Mucosa of rectum (tissue), 2 donors: ENCODE results near the gene ACOXL.

Experiments used
- H3K27ac ChIP-seq, 2 donors: one replicate each; pipeline ENCODE4 v1.7.0; 2013; ENCODE audit warnings: inconsistent platforms in 2 of 2, low read depth in 2 of 2, low read length in 2 of 2
- H3K27me3 ChIP-seq, 2 donors: one replicate each; pipeline ENCODE4 v1.7.0; 2013; ENCODE audit warnings: low read length in 2 of 2; ENCODE audit not compliant: control insufficient read depth in 2 of 2, insufficient read depth in 2 of 2
- H3K36me3 ChIP-seq, 2 donors: one replicate each; pipeline ENCODE4 v1.7.0; 2013; ENCODE audit warnings: low read length in 2 of 2; ENCODE audit not compliant: control insufficient read depth in 2 of 2, insufficient read depth in 2 of 2
- H3K4me1 ChIP-seq, 2 donors: one replicate each; pipeline ENCODE4 v1.7.0; 2013; ENCODE audit warnings: low read length in 2 of 2, mild to moderate bottlenecking in 1 of 2; ENCODE audit not compliant: control insufficient read depth in 2 of 2, insufficient read depth in 2 of 2
- H3K4me3 ChIP-seq, 2 donors: one replicate each; pipeline ENCODE4 v1.7.0; 2013; ENCODE audit warnings: low read length in 2 of 2
- H3K9ac ChIP-seq, 2 donors: one replicate each; pipeline ENCODE4 v1.7.0; 2013; ENCODE audit warnings: low read length in 2 of 2, low read depth in 1 of 2, mild to moderate bottlenecking in 1 of 2
- H3K9me3 ChIP-seq, 2 donors: one replicate each; pipeline ENCODE4 v1.7.0; 2013; ENCODE audit warnings: low read length in 2 of 2; ENCODE audit not compliant: control insufficient read depth in 2 of 2
- donor health status: healthy.
- donor health status: Normal muscosa, but diverticular disease.

ACOXL gene

GRCh38 chr2:110878150-110878549, 145.8 kb downstream of the ACOXL start:
- Histone ChIP-seq H3K9me3 (no peaks in the 10 kb centered on the region), H3K27me3 (no peaks in the 10 kb centered on the region), H3K4me1 (no peaks in the 10 kb centered on the region), H3K27ac (no peak overlapping the region), H3K36me3 (no peaks in the 10 kb centered on the region), H3K9ac (no peak overlapping the region), H3K4me3 (no peak overlapping the region)

GRCh38 chr2:110881908-110882307, 149.5 kb downstream of the ACOXL start:
- H3K36me3 ChIP-seq = no peaks in the 10 kb centered on the region
- H3K27ac ChIP-seq = no peak overlapping the region
- no peak overlapping the region for H3K9ac ChIP-seq
- no peaks in the 10 kb centered on the region for H3K27me3 ChIP-seq
- H3K4me3 ChIP-seq = no peak overlapping the region
- no peaks in the 10 kb centered on the region for H3K9me3 ChIP-seq
- H3K4me1 ChIP-seq = no peaks in the 10 kb centered on the region

GRCh38 chr2:110883406-110883805, 151.0 kb downstream of the ACOXL start:
- H3K4me3 ChIP-seq = no peak overlapping the region
- no peaks in the 10 kb centered on the region for H3K9me3 ChIP-seq
- no peak overlapping the region for H3K27ac ChIP-seq
- no peak overlapping the region for H3K9ac ChIP-seq
- H3K27me3 ChIP-seq = no peaks in the 10 kb centered on the region
- no peaks in the 10 kb centered on the region for H3K36me3 ChIP-seq
- H3K4me1 ChIP-seq = no peaks in the 10 kb centered on the region

GRCh38 chr2:110885256-110885655, 152.9 kb downstream of the ACOXL start:
- Histone ChIP-seq H3K27me3 (no peaks in the 10 kb centered on the region), H3K27ac (no peak overlapping the region), H3K9me3 (no peaks in the 10 kb centered on the region), H3K36me3 (no peaks in the 10 kb centered on the region), H3K4me1 (no peaks in the 10 kb centered on the region), H3K9ac (no peak overlapping the region), H3K4me3 (no peak overlapping the region)

- H3K9ac ChIP-seq = no peak overlapping the region
- H3K27ac ChIP-seq = no peak overlapping the region
- H3K36me3 ChIP-seq = no peaks in the 10 kb centered on the region
- H3K4me1 ChIP-seq = no peaks in the 10 kb centered on the region
- no peak overlapping the region for H3K4me3 ChIP-seq
- no peaks in the 10 kb centered on the region for H3K27me3 ChIP-seq
- H3K9me3 ChIP-seq = no peaks in the 10 kb centered on the region
These were observed 154.6 kb downstream of the ACOXL start for GRCh38 chr2:110886826-110887573.

DNA sequence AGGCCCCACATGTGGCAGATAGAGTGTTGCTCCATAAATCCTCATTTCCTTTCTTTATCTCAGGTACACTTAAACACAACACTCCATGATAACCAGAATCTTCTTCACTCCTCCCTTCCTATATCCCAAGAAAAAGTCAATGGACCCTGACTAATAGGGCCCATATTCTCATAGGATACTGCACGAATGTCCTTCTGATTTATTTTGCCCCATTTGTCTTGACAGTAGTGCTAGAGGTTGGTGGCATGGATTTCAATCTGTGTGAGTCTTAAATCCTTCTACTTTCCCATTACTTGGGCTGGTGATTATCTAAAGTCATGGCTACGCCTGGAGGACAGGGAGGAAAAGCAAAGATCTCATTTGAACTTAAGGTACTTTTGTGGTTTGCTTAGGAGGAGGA, 156.0 kb downstream of the ACOXL start:
- Histone ChIP-seq H3K27me3 (no peaks in the 10 kb centered on the region), H3K9me3 (no peaks in the 10 kb centered on the region), H3K36me3 (no peaks in the 10 kb centered on the region), H3K9ac (no peak overlapping the region), H3K4me1 (no peaks in the 10 kb centered on the region), H3K27ac (no peak overlapping the region), H3K4me3 (no peak overlapping the region)

DNA sequence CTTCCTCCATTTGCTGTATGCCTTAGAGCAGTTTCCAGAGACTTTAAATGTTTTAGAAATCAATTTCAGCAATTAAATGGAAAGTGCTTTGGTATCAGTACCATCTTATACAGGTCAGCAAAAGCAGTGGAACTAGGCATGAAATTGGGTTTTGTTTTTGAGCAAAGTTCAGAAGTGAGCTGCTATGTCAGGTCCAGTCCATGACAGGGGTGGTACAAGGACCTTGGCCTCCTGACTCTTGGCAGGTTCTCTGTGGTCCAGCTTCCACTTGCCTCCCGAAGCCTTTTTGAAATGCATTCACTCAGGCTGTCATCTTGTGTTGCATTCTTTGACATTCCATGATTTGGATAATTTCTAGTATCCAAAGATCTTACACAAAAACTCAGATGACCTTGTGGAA, 159.3 kb downstream of the ACOXL start:
- no peaks in the 10 kb centered on the region for H3K4me1 ChIP-seq
- H3K9ac ChIP-seq = no peak overlapping the region
- H3K4me3 ChIP-seq = no peak overlapping the region
- no peaks in the 10 kb centered on the region for H3K36me3 ChIP-seq
- H3K27me3 ChIP-seq = peaks cover 0 to 3% of the 10 kb centered on the region in 2 donors
- H3K9me3 ChIP-seq = no peaks in the 10 kb centered on the region
- H3K27ac ChIP-seq = no peak overlapping the region

GRCh38 chr2:110896226-110896625, 163.9 kb downstream of the ACOXL start:
- H3K4me1 ChIP-seq = no peaks in the 10 kb centered on the region
- no peak overlapping the region for H3K4me3 ChIP-seq
- no peaks in the 10 kb centered on the region for H3K36me3 ChIP-seq
- H3K9ac ChIP-seq = no peak overlapping the region
- H3K27ac ChIP-seq = no peak overlapping the region
- H3K9me3 ChIP-seq = no peaks in the 10 kb centered on the region
- H3K27me3 ChIP-seq = peaks cover 0 to 3% of the 10 kb centered on the region in 2 donors

DNA sequence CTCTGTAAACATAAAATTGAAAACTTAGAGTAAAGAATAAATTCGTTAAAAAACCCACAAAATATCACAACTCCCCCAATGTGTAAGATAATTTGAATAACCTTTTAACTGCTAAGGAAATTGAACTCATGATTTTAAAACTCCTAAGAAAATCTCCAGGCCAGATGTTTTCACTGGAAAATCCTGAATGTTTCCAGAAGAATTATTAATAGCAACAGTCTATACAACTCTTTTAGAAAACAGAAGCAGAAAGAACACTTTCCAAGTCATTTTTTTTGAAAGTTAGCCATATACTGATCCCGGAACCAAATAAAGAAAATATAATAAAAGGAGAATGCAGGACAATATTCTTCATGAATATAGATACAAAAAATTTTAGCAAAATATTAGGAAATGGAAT, 165.6 kb downstream of the ACOXL start:
- Histone ChIP-seq H3K9me3 (no peaks in the 10 kb centered on the region), H3K4me1 (peaks cover under 1 to 3% of the 10 kb centered on the region in 2 donors), H3K27ac (no peak overlapping the region), H3K36me3 (no peaks in the 10 kb centered on the region), H3K27me3 (peaks cover 0 to 3% of the 10 kb centered on the region in 2 donors), H3K4me3 (no peak overlapping the region), H3K9ac (no peak overlapping the region)

DNA sequence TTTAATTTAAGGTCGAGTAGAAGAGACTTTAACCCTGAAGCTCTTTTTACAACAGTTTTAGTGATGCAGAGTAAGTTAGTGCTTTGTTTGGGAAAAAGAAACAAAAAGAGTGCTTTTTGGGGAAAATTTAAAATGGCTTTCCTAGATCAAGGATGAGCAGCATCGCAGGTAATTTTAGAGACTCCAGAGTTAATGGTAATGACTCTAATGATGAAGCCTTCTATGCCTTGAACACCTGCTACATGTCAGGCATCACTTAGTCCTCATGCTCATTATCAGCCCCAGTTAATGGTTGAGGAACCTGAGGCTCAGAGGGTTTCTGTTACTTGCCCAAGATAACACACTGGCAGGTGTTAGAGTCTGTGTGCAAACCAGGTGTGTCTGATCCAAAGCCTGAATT, 167.8 kb downstream of the ACOXL start:
- no peaks in the 10 kb centered on the region for H3K27me3 ChIP-seq
- no peak overlapping the region for H3K27ac ChIP-seq
- H3K4me3 ChIP-seq = no peak overlapping the region
- no peaks in the 10 kb centered on the region for H3K9me3 ChIP-seq
- no peaks in the 10 kb centered on the region for H3K36me3 ChIP-seq
- H3K4me1 ChIP-seq = peaks cover 7 to 8% of the 10 kb centered on the region in 2 donors
- no peak overlapping the region for H3K9ac ChIP-seq
